Right ventricle myocardium superior (tissue), 1 donor: ENCODE results near the gene DNAJB5. TPM values are rescaled to one million over a fixed set of nuclear protein-coding genes. Genes with fewer than 3 reads are reported as not detected.
"Not testable (repeated sequence)": the region's sequence is repeated elsewhere in the genome, so short reads cannot be mapped to it uniquely, and the experiment has no call there.

ENCODE experiments used
- ATAC-seq: fragments of 200-7000 bp; cut with Tn5 transposase; one replicate; pipeline ENCODE4 v1.9.1; 2020; ENCODE audit warnings: mild to moderate bottlenecking; ENCODE audit not compliant: poor library complexity
- DNase-seq: peaks from one replicate; pipeline ENCODE4 v3.0.0-alpha.2; 2020
- intact Hi-C: fragments of 100-400 bp; cut with DNase I; formaldehyde crosslinking; loops from one replicate; pipeline ENCODE4 v1.11.2; 2022
- long read RNA-seq: library from polyadenylated mRNA; unstranded; transcript quantifications from one replicate; pipeline ENCODE4 v2.0.0, GENCODE V29; 2021
- total RNA-seq: library from RNA; stranded (reverse); fragmentation: NEBNext Ultra II Directional; extraction: Animal tissue kit (Norgen Biotek cat#: 25700); gene quantifications from one replicate; pipeline ENCODE4 v1.2.1, GENCODE V29; 2021
- donor health status: DM: no; HTN: yes; CAD: no; lungs with severe emphysema.

DNAJB5 gene
- 48.7 TPM for total RNA-seq
- long read RNA-seq, full-length matches to known transcripts: 21 of 30 reads
- long read RNA-seq, partial matches to known transcripts: 2 of 30 reads
- long read RNA-seq, other reads (novel, unspliced or antisense): 7 of 30 reads

- DNase-seq (peak; percentile 99), ATAC-seq (peak; percentile 85)
- intact Hi-C loops: loop anchor here (5.0 to 10.0 kb wide), 2 partner anchors 92 to 106 kb away; partner anchors contain the start of gene PIGO
These were observed at the start of gene DNAJB5 for GRCh38 chr9:34989003-34989945. TSS of gene DNAJB5 (plus strand) at chr9:34989745. CDS start at chr9:34990631, 886 bp downstream.

GRCh38 chr9:34939989-34940388 is 49.6 kb upstream of the DNAJB5 start:
- intact Hi-C loops, ATAC-seq, DNase-seq: not testable (repeated sequence)

- intact Hi-C loops: no loop called here
- DNase-seq (no peak), ATAC-seq (no peak)
These were observed 41.1 kb upstream of the DNAJB5 start for GRCh38 chr9:34948451-34948850.

GRCh38 chr9:34954225-34954624 is 35.3 kb upstream of the DNAJB5 start:
- no peak for DNase-seq
- intact Hi-C loops: no loop called here
- no peak for ATAC-seq

- intact Hi-C loops, ATAC-seq, DNase-seq: not testable (repeated sequence)
These were observed 33.5 kb upstream of the DNAJB5 start for GRCh38 chr9:34956066-34956465.

GRCh38 chr9:34956648-34957047 is 32.9 kb upstream of the DNAJB5 start:
- ATAC-seq: no peak
- DNase-seq: no peak
- intact Hi-C loops: no loop called here

- DNase-seq: peak; percentile 39
- peak; percentile 75 for ATAC-seq
- intact Hi-C loops: no loop called here
These were observed 31.8 kb upstream of the DNAJB5 start, which contains the start of gene PHF24 for GRCh38 chr9:34957492-34958410. TSS of gene PHF24 (plus strand) at chr9:34958285. CDS start at chr9:34971299, 13,014 bp downstream.

- intact Hi-C loops: no loop called here
- ATAC-seq: no peak
These were observed 31.0 kb upstream of the DNAJB5 start for GRCh38 chr9:34958411-34958982.

GRCh38 chr9:34959461-34959860 is 30.1 kb upstream of the DNAJB5 start:
- ATAC-seq (no peak), DNase-seq (no peak)
- intact Hi-C loops: no loop called here

More at GRCh38 chr9:34958411-34958982, 31.0 kb upstream of the DNAJB5 start:
- peak; percentile 42 for DNase-seq

- intact Hi-C loops: no loop called here
- ATAC-seq (no peak), DNase-seq (no peak)
These were observed 27.7 kb upstream of the DNAJB5 start for GRCh38 chr9:34961574-34962490.

- intact Hi-C loops: no loop called here
- DNase-seq (no peak), ATAC-seq (no peak)
These were observed 27.0 kb upstream of the DNAJB5 start for GRCh38 chr9:34962546-34962945.

- intact Hi-C loops: no loop called here
- ATAC-seq: no peak
- DNase-seq: no peak
These were observed 26.0 kb upstream of the DNAJB5 start for GRCh38 chr9:34963552-34963951.

- DNase-seq (no peak), ATAC-seq (no peak)
- intact Hi-C loops: no loop called here
These were observed 25.1 kb upstream of the DNAJB5 start for GRCh38 chr9:34964458-34964857.

GRCh38 chr9:34971146-34971811 is 18.3 kb upstream of the DNAJB5 start:
- intact Hi-C loops: no loop called here
- no peak for DNase-seq
- no peak for ATAC-seq

- ATAC-seq: no peak
- no peak for DNase-seq
- intact Hi-C loops: no loop called here
These were observed 14.9 kb upstream of the DNAJB5 start for GRCh38 chr9:34974664-34975063.

GRCh38 chr9:34976441-34976840 is 13.1 kb upstream of the DNAJB5 start:
- ATAC-seq: no peak
- intact Hi-C loops: no loop called here
- no peak for DNase-seq

GRCh38 chr9:34976992-34977391 is 12.6 kb upstream of the DNAJB5 start:
- no peak for DNase-seq
- no peak for ATAC-seq
- intact Hi-C loops: no loop called here
